ENCODE measurements around the gene HIPK4.

DNA sequence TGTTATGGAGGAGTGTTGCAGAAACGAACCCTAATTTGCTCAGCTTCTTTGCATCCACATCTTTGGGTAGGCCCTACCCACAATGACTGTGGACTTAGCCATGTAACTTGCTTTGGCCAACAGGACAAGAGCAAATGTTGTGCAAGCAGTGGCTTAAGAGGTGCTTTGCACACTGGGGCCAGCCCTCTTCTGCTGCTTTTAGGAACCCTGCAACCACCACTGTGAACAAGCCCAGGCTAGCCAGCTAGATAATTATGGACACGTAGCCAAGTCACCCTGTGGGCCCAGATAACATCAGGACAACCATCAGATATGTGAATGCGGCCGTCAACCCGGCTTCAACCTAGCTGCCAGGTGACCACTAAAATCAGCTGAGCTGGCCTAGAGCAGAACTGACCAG lies 58.9 kb downstream of the HIPK4 start:
- TF ChIP-seq, protein P1, sequence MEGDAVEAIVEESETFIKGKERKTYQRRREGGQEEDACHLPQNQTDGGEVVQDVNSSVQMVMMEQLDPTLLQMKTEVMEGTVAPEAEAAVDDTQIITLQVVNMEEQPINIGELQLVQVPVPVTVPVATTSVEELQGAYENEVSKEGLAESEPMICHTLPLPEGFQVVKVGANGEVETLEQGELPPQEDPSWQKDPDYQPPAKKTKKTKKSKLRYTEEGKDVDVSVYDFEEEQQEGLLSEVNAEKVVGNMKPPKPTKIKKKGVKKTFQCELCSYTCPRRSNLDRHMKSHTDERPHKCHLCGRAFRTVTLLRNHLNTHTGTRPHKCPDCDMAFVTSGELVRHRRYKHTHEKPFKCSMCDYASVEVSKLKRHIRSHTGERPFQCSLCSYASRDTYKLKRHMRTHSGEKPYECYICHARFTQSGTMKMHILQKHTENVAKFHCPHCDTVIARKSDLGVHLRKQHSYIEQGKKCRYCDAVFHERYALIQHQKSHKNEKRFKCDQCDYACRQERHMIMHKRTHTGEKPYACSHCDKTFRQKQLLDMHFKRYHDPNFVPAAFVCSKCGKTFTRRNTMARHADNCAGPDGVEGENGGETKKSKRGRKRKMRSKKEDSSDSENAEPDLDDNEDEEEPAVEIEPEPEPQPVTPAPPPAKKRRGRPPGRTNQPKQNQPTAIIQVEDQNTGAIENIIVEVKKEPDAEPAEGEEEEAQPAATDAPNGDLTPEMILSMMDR (IDR thresholded peaks at IDR 0.05): no peak
- TF ChIP-seq POLR2A (IDR thresholded peaks at IDR 0.05): no peak
